ENCODE data around the gene FBN1. TPM values are rescaled to one million over a fixed set of nuclear protein-coding genes. Genes with fewer than 3 reads are reported as not detected.

The FBN1 gene
- total and polyA plus RNA-seq, 2 experiments from 2014 or later, result 1.9 to 3.8 TPM

DNA sequence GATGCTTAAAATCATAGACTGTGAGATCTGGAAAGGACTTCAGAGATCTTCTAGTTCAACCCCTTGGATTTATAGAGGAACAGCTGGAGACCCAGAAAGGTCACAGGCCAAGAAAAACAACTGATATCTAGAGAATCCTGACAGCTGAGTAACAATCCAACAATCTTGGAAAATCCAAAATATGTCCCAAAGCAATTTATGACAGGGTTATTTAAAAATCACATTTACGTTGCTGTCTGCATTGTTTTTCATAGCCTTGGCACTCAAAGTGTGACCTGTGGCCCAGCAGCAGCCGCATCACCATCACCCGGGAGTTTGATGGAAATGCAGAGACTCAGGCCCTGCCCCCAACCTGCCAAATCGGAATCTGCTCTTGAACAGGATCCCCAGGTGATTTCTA, 78.8 kb downstream of the FBN1 start (continued):
- TF ChIP-seq, protein P1, sequence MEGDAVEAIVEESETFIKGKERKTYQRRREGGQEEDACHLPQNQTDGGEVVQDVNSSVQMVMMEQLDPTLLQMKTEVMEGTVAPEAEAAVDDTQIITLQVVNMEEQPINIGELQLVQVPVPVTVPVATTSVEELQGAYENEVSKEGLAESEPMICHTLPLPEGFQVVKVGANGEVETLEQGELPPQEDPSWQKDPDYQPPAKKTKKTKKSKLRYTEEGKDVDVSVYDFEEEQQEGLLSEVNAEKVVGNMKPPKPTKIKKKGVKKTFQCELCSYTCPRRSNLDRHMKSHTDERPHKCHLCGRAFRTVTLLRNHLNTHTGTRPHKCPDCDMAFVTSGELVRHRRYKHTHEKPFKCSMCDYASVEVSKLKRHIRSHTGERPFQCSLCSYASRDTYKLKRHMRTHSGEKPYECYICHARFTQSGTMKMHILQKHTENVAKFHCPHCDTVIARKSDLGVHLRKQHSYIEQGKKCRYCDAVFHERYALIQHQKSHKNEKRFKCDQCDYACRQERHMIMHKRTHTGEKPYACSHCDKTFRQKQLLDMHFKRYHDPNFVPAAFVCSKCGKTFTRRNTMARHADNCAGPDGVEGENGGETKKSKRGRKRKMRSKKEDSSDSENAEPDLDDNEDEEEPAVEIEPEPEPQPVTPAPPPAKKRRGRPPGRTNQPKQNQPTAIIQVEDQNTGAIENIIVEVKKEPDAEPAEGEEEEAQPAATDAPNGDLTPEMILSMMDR (conservative IDR thresholded peaks at IDR 0.05; ENCODE audit: low read depth in 2 of 2), result no peak
- TF ChIP-seq POLR2AphosphoS5 (IDR thresholded peaks at IDR 0.05; ENCODE audit: low read depth), result no peak
- TF ChIP-seq STAT1 (IDR thresholded peaks at IDR 0.05; ENCODE audit: unreplicated experiment), result no peak

DNA sequence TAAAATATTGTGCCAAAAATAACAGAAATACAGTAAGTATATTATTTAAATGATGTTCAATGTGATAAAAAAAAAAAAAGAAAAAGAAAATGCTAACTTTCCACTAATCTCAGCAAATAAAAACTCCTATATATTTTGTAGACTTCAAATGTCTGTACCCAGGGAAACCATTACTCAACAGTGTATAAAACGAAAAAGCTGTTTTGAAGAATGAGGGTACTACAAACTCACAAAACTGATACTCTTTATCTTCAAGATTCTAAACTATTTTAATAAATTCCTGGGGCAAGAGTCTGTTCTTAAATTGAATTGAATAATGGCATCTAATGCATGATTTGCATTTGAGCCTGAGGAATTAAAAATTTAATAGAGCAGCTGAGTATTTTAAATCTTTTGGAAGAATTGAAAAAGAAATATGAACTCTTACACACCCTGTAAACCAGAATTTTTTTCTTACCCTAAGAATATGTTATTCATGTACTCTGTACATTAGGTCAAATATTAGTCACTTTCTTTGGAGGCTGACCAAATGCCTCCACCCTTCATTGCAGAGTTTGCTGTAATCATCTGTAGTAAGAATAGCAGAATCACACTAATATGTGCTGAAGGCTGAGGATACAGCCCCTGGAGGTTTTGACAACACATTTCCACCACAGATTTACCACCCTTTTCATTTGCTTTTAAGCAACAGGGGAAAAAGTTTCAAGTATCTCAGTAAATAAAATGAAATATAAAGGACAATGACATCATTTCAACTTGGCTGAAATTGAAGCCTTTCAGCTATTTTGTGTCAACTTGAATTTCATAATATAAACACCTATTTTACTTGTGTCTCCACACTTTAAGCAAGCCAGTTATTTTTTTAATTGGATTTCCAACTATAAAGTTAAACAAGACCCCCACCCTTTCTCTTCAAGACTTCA, 79.7 kb downstream of the FBN1 start:
- H3K27ac Mint-ChIP-seq, result no peak overlapping the region
- no peaks in the 10 kb centered on the region for H3K36me3 ChIP-seq (ENCODE audit: insufficient read depth)
- DNase-seq (ENCODE audit: low spot score), result no peak
- H3K9me2 ChIP-seq (ENCODE audit: insufficient read depth), result no peaks in the 10 kb centered on the region
- H3K27ac ChIP-seq (ENCODE audit: low read depth), result no peak overlapping the region
- no peaks in the 10 kb centered on the region for H3K4me1 ChIP-seq (ENCODE audit: insufficient read depth)
- no peak for ATAC-seq
- H3K9me3 Mint-ChIP-seq, result no peaks in the 10 kb centered on the region
- H3K27me3 ChIP-seq (ENCODE audit: insufficient read depth), result no peaks in the 10 kb centered on the region
- H3K79me2 ChIP-seq (replicated peaks; ENCODE audit: insufficient read depth), result no peaks in the 10 kb centered on the region
- no peak overlapping the region for H3K4me3 ChIP-seq
- TF ChIP-seq, protein P1 (conservative IDR thresholded peaks at IDR 0.05; ENCODE audit: low read depth in 2 of 2), result no peak
- TF ChIP-seq EZH2 (IDR thresholded peaks at IDR 0.05; ENCODE audit: low read depth, unreplicated experiment) (no peak), EZH2phosphoT487 (IDR thresholded peaks at IDR 0.05; ENCODE audit: unreplicated experiment) (no peak), POLR2AphosphoS5 (IDR thresholded peaks at IDR 0.05; ENCODE audit: low read depth) (no peak), ZNF331 (CRISPR knock-in tag; IDR thresholded peaks at IDR 0.05; ENCODE audit: low read depth) (no peak), STAT1 (IDR thresholded peaks at IDR 0.05; ENCODE audit: unreplicated experiment) (no peak), JUNB (IDR thresholded peaks at IDR 0.05; ENCODE audit: unreplicated experiment) (no peak)
- TF ChIP-seq, protein P2, sequence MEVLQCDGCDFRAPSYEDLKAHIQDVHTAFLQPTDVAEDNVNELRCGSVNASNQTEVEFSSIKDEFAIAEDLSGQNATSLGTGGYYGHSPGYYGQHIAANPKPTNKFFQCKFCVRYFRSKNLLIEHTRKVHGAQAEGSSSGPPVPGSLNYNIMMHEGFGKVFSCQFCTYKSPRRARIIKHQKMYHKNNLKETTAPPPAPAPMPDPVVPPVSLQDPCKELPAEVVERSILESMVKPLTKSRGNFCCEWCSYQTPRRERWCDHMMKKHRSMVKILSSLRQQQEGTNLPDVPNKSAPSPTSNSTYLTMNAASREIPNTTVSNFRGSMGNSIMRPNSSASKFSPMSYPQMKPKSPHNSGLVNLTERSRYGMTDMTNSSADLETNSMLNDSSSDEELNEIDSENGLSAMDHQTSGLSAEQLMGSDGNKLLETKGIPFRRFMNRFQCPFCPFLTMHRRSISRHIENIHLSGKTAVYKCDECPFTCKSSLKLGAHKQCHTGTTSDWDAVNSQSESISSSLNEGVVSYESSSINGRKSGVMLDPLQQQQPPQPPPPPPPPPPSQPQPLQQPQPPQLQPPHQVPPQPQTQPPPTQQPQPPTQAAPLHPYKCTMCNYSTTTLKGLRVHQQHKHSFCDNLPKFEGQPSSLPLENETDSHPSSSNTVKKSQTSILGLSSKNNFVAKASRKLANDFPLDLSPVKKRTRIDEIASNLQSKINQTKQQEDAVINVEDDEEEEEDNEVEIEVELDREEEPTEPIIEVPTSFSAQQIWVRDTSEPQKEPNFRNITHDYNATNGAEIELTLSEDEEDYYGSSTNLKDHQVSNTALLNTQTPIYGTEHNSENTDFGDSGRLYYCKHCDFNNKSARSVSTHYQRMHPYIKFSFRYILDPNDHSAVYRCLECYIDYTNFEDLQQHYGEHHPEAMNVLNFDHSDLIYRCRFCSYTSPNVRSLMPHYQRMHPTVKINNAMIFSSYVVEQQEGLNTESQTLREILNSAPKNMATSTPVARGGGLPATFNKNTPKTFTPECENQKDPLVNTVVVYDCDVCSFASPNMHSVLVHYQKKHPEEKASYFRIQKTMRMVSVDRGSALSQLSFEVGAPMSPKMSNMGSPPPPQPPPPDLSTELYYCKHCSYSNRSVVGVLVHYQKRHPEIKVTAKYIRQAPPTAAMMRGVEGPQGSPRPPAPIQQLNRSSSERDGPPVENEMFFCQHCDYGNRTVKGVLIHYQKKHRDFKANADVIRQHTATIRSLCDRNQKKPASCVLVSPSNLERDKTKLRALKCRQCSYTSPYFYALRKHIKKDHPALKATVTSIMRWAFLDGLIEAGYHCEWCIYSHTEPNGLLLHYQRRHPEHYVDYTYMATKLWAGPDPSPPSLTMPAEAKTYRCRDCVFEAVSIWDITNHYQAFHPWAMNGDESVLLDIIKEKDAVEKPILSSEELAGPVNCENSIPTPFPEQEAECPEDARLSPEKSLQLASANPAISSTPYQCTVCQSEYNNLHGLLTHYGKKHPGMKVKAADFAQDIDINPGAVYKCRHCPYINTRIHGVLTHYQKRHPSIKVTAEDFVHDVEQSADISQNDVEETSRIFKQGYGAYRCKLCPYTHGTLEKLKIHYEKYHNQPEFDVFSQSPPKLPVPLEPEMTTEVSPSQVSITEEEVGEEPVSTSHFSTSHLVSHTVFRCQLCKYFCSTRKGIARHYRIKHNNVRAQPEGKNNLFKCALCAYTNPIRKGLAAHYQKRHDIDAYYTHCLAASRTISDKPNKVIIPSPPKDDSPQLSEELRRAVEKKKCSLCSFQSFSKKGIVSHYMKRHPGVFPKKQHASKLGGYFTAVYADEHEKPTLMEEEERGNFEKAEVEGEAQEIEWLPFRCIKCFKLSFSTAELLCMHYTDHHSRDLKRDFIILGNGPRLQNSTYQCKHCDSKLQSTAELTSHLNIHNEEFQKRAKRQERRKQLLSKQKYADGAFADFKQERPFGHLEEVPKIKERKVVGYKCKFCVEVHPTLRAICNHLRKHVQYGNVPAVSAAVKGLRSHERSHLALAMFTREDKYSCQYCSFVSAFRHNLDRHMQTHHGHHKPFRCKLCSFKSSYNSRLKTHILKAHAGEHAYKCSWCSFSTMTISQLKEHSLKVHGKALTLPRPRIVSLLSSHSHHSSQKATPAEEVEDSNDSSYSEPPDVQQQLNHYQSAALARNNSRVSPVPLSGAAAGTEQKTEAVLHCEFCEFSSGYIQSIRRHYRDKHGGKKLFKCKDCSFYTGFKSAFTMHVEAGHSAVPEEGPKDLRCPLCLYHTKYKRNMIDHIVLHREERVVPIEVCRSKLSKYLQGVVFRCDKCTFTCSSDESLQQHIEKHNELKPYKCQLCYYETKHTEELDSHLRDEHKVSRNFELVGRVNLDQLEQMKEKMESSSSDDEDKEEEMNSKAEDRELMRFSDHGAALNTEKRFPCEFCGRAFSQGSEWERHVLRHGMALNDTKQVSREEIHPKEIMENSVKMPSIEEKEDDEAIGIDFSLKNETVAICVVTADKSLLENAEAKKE (CRISPR knock-in tag; IDR thresholded peaks at IDR 0.05), result no peak
- no peak overlapping the region for H3K4me3 Mint-ChIP-seq
- no peaks in the 10 kb centered on the region for H3F3A ChIP-seq (replicated peaks; ENCODE audit: low read depth)
- H3K27me3 Mint-ChIP-seq (ENCODE audit: insufficient read depth, low read depth, poor library complexity), result no peaks in the 10 kb centered on the region
- no peaks in the 10 kb centered on the region for H4K20me1 ChIP-seq (replicated peaks; ENCODE audit: insufficient read depth)
- H2AFZ ChIP-seq, result no peak overlapping the region
- peaks cover 7% of the 10 kb centered on the region; the same call in 1 of the 3 replicates for H3K4me1 Mint-ChIP-seq
- no peak overlapping the region for H3K4me2 ChIP-seq
- H3K36me3 Mint-ChIP-seq (ENCODE audit: low read depth), result no peaks in the 10 kb centered on the region
